HG03378 (cell line): ENCODE results near the gene SYNJ2.
"Not testable (repeated sequence)": the region's sequence is repeated elsewhere in the genome, so short reads cannot be mapped to it uniquely, and the experiment has no call there.

ENCODE experiments used
- ATAC-seq: cut with Tn5 transposase; IDR thresholded peaks from one replicate; pipeline ENCODE4 v1.9.1; 2021; ENCODE audit warnings: mild to moderate bottlenecking, moderate library complexity; ENCODE audit not compliant: unreplicated experiment

Gene SYNJ2

GRCh38 chr6:157956171-157956730 lies 25.4 kb upstream of the SYNJ2 start:
- ATAC-seq: no peak

- ATAC-seq: no peak
Measured at GRCh38 chr6:157959451-157960227, 22.0 kb upstream of the SYNJ2 start.

GRCh38 chr6:157961153-157961831 lies 20.4 kb upstream of the SYNJ2 start:
- ATAC-seq: no peak

- ATAC-seq: no peak
Measured at GRCh38 chr6:157961832-157962575, 19.7 kb upstream of the SYNJ2 start.

- no peak for ATAC-seq
Measured at GRCh38 chr6:157962601-157963302, 18.9 kb upstream of the SYNJ2 start.

GRCh38 chr6:157964100-157964499 lies 17.6 kb upstream of the SYNJ2 start:
- no peak for ATAC-seq

GRCh38 chr6:157965387-157965786 lies 16.3 kb upstream of the SYNJ2 start:
- ATAC-seq: no peak

- ATAC-seq: no peak
Measured at GRCh38 chr6:157966589-157966977, 15.1 kb upstream of the SYNJ2 start.

- ATAC-seq: no peak
Measured at GRCh38 chr6:157967020-157967419, 14.6 kb upstream of the SYNJ2 start.

- no peak for ATAC-seq
Measured at GRCh38 chr6:157967486-157967885, 14.2 kb upstream of the SYNJ2 start.

- not testable (repeated sequence) for ATAC-seq
Measured at GRCh38 chr6:157972177-157972576, 9.5 kb upstream of the SYNJ2 start.

GRCh38 chr6:157974341-157974894 lies 7.2 kb upstream of the SYNJ2 start:
- ATAC-seq: no peak

GRCh38 chr6:157974967-157975366 lies 6.7 kb upstream of the SYNJ2 start:
- ATAC-seq: no peak

GRCh38 chr6:157975456-157975855 lies 6.2 kb upstream of the SYNJ2 start:
- ATAC-seq: no peak

- ATAC-seq: no peak
Measured at GRCh38 chr6:157976345-157977175, 5.1 kb upstream of the SYNJ2 start.

GRCh38 chr6:157977176-157977804 lies 4.4 kb upstream of the SYNJ2 start:
- ATAC-seq: no peak

GRCh38 chr6:157978021-157978783 lies 3.5 kb upstream of the SYNJ2 start:
- ATAC-seq: no peak
